Renal cortex interstitium (tissue), 11 donors: Measurements from ENCODE around the gene ETF1. TPM values are rescaled to one million over a fixed set of nuclear protein-coding genes. Genes with fewer than 3 reads are reported as not detected.
"Not testable (repeated sequence)": the region's sequence is repeated elsewhere in the genome, so short reads cannot be mapped to it uniquely, and the experiment has no call there.

Experiments
- DNase-seq, 11 donors: peaks; one replicate each; pipeline ENCODE4 v3.0.0-alpha.2; 2013; ENCODE audit warnings: low read depth in 9 of 11, low spot score in 4 of 11; ENCODE audit errors: extremely low read depth in 1 of 11
- polyA plus RNA-seq, 3 donors: library from polyadenylated mRNA; unstranded; fragments of 120-200 nt; gene quantifications; one replicate each; pipeline ENCODE4 v1.2.1, GENCODE V29; 2013; ENCODE audit not compliant: insufficient read length in 3 of 3

The ETF1 gene
- polyA plus RNA-seq, 3 donors: 73.9 to 83.7 (median 77.1) TPM

GRCh38 chr5:138539791-138540190 lies 3.2 kb downstream of the ETF1 start:
- DNase-seq: no peak

- no peak for DNase-seq
Observed at GRCh38 chr5:138538943-138539627, 4.0 kb downstream of the ETF1 start.

GRCh38 chr5:138536665-138537315 lies 6.2 kb downstream of the ETF1 start:
- DNase-seq: no peak

- no peak for DNase-seq
Observed at GRCh38 chr5:138536215-138536614, 6.8 kb downstream of the ETF1 start.

GRCh38 chr5:138533973-138534941 lies 8.8 kb downstream of the ETF1 start:
- DNase-seq: no peak

GRCh38 chr5:138529812-138530211 lies 13.2 kb downstream of the ETF1 start:
- DNase-seq: no peak

GRCh38 chr5:138528744-138529469 lies 14.1 kb downstream of the ETF1 start:
- DNase-seq: no peak

- DNase-seq: no peak
Observed at GRCh38 chr5:138528208-138528607, 14.8 kb downstream of the ETF1 start.

GRCh38 chr5:138527170-138527569 lies 15.9 kb downstream of the ETF1 start:
- no peak for DNase-seq

- no peak for DNase-seq
Observed at GRCh38 chr5:138523406-138523805, 19.6 kb downstream of the ETF1 start.

GRCh38 chr5:138520971-138521370 lies 22.1 kb downstream of the ETF1 start:
- no peak for DNase-seq

- DNase-seq: no peak
Observed at GRCh38 chr5:138517437-138517836, 25.6 kb downstream of the ETF1 start.

- no peak for DNase-seq
Observed at GRCh38 chr5:138515556-138516245, 27.3 kb downstream of the ETF1 start.

- no peak for DNase-seq
Observed at GRCh38 chr5:138514021-138514420, 29.0 kb downstream of the ETF1 start.

- DNase-seq: no peak
Observed at GRCh38 chr5:138508958-138509357, 34.1 kb downstream of the ETF1 start.

- DNase-seq: not testable (repeated sequence)
Observed at GRCh38 chr5:138507485-138507884, 35.6 kb downstream of the ETF1 start.

- DNase-seq: no peak
Observed at GRCh38 chr5:138506370-138507306, 36.4 kb downstream of the ETF1 start.

GRCh38 chr5:138504799-138505198 lies 38.2 kb downstream of the ETF1 start:
- DNase-seq: no peak
